Endothelial cell of umbilical vein (primary cell): Measurements from ENCODE around the gene OXNAD1. TPM values are rescaled to one million over a fixed set of nuclear protein-coding genes. Genes with fewer than 3 reads are reported as not detected.

Experiments used
- BruUV-seq: library from RNA; stranded (reverse); fragments of 400-500 nt; replicated peaks from 2 replicates; lab custom pipeline; 2021; lab: Mats Ljungman, UMichigan
- CTCF ChIA-PET: fragments of 300-600, 350-600 bp; sonication (Branson Sonifier 250); formaldehyde crosslinking; loops from one replicate; lab custom pipeline; 2021; ENCODE audit warnings: antibody characterized with exemption, inconsistent platforms; lab: Charles Lee
- POLR2A ChIA-PET: fragments of 300-600, 350-600 bp; sonication (Branson Sonifier 250); formaldehyde crosslinking; loops from one replicate; lab custom pipeline; 2021; ENCODE audit warnings: antibody characterized with exemption, inconsistent platforms; lab: Charles Lee
- DNase-seq: peaks from one replicate; pipeline ENCODE4 v3.0.0-alpha.2; 2011; ENCODE audit warnings: low read depth, low spot score
- FAIRE-seq: peaks from 2 replicates; lab custom pipeline; 2011; peaks lifted over from hg19 to GRCh38; lab: Jason Lieb, UNC
- H2AFZ ChIP-seq: 2 replicates; pipeline ENCODE4 v1.6.0; 2012; ENCODE audit warnings: low read depth, low read length, control low read depth, inconsistent platforms
- H3K27ac ChIP-seq: 2 replicates; pipeline ENCODE4 v1.5.1; 2011; ENCODE audit warnings: low read depth, mild to moderate bottlenecking, control low read depth, low read length, moderate library complexity; ENCODE audit not compliant: insufficient read depth
- H3K27me3 ChIP-seq, 2 experiments: 2 replicates each; pipeline versions ENCODE4 v1.6.0 to v1.6.1; 2011; ENCODE audit warnings: low read length in 2 of 2, mixed read lengths in 1 of 2; ENCODE audit not compliant: control insufficient read depth in 2 of 2, insufficient read depth in 2 of 2
- H3K36me3 ChIP-seq, 2 experiments: 2 replicates in 1 of 2; 3 replicates in 1 of 2; pipeline ENCODE4 v1.5.1; 2011; ENCODE audit warnings: low read length in 2 of 2, mild to moderate bottlenecking in 1 of 2, moderate library complexity in 1 of 2; ENCODE audit not compliant: control insufficient read depth in 2 of 2, insufficient read depth in 2 of 2; ENCODE audit errors: extremely low read depth in 1 of 2
- H3K4me1 ChIP-seq: 3 replicates; pipeline ENCODE4 v1.5.1; 2011; ENCODE audit warnings: mild to moderate bottlenecking, low read length; ENCODE audit not compliant: control insufficient read depth, insufficient read depth; ENCODE audit errors: extremely low read depth
- H3K4me2 ChIP-seq: 2 replicates; pipeline ENCODE4 v1.6.1; 2011; ENCODE audit warnings: low read length, control low read depth, mixed read lengths; ENCODE audit not compliant: insufficient read depth
- H3K4me3 ChIP-seq, 3 experiments: fragments of 200-600 bp in 1 of 3; sonication (generic), shearing (Covaris generic) in 1 of 3; replicated peaks in 1 of 3; 2 replicates each; pipeline ENCODE4 v1.5.1; 2011 to 2016; ENCODE audit warnings: control low read depth in 3 of 3, low read length in 3 of 3, mild to moderate bottlenecking in 2 of 3, inconsistent platforms in 1 of 3, low read depth in 1 of 3, moderate library complexity in 1 of 3; ENCODE audit not compliant: insufficient read depth in 1 of 3
- H3K79me2 ChIP-seq: 2 replicates; pipeline ENCODE4 v1.6.0; 2012; ENCODE audit warnings: low read length, inconsistent platforms; ENCODE audit not compliant: control insufficient read depth, insufficient read depth
- H3K9ac ChIP-seq: replicated peaks from 2 replicates; pipeline ENCODE3; 2011; ENCODE audit warnings: low read length, control low read depth; ENCODE audit not compliant: insufficient read depth; ENCODE audit errors: extremely low read depth
- H3K9me1 ChIP-seq: replicated peaks from 3 replicates; pipeline ENCODE4 v1.6.0; 2011; ENCODE audit warnings: mild to moderate bottlenecking, low read length; ENCODE audit not compliant: control insufficient read depth, insufficient read depth; ENCODE audit errors: extremely low read depth
- H3K9me3 ChIP-seq: replicated peaks from 2 replicates; pipeline ENCODE4 v1.5.1; 2012; ENCODE audit warnings: low read length, inconsistent platforms; ENCODE audit not compliant: control insufficient read depth, insufficient read depth
- H4K20me1 ChIP-seq: replicated peaks from 2 replicates; pipeline ENCODE3; 2011; ENCODE audit warnings: mild to moderate bottlenecking, low read length; ENCODE audit not compliant: control insufficient read depth, insufficient read depth; ENCODE audit errors: extremely low read depth
- CTCF ChIP-seq, 2 donors: IDR thresholded peaks; 1 replicate in 1 of 2; 2 replicates in 1 of 2; pipeline ENCODE4 v1.5.1; 2011; ENCODE audit warnings: low read length in 2 of 2, mild to moderate bottlenecking in 2 of 2, moderate library complexity in 2 of 2, control low read depth in 1 of 2, inconsistent platforms in 1 of 2, low read depth in 1 of 2; ENCODE audit not compliant: insufficient read depth in 1 of 2; ENCODE audit errors: extremely low read depth in 1 of 2
- EZH2 ChIP-seq: IDR thresholded peaks from 2 replicates; pipeline ENCODE4 v1.6.1; 2012; ENCODE audit warnings: borderline replicate concordance, low read depth, mild to moderate bottlenecking, moderate library complexity, low read length, inconsistent platforms; ENCODE audit not compliant: severe bottlenecking
- FOS ChIP-seq: IDR thresholded peaks from 2 replicates; pipeline ENCODE4 v1.6.1; 2011; ENCODE audit warnings: mild to moderate bottlenecking, low read length, moderate library complexity, borderline replicate concordance; ENCODE audit not compliant: insufficient read depth
- GATA2 ChIP-seq: IDR thresholded peaks from 2 replicates; pipeline ENCODE4 v1.7.0; 2011; ENCODE audit warnings: low read depth, mild to moderate bottlenecking, moderate library complexity, mixed read lengths, low read length; ENCODE audit not compliant: insufficient read length, insufficient read depth
- POLR2A ChIP-seq: IDR thresholded peaks from 2 replicates; pipeline ENCODE4 v1.6.1; 2012; ENCODE audit warnings: low read depth, mild to moderate bottlenecking, control low read depth, low read length
- POLR2AphosphoS5 ChIP-seq: IDR thresholded peaks from 2 replicates; pipeline ENCODE4 v1.6.1; 2012; ENCODE audit warnings: low read depth, mild to moderate bottlenecking, control low read depth, low read length, moderate library complexity; ENCODE audit not compliant: insufficient read depth
- dilution Hi-C: fragments of 300-500 bp; cut with MboI; formaldehyde crosslinking; loops from one replicate; pipeline ENCODE4 v1.15.0; 2019; ENCODE audit warnings: low sequenced_read_pairs; ENCODE audit not compliant: extremely low pct_ligation_motif_present
- intact Hi-C: fragments of 100-400 bp; cut with micrococcal nuclease; formaldehyde crosslinking; loops from one replicate; pipeline ENCODE4 v1.10.0; 2022
- polyA plus RNA-seq, 4 experiments: library from polyadenylated mRNA; depleted of rRNA in 3 of 4; stranded (reverse) in 3 of 4; unstranded in 1 of 4; fragments of >200 nt; gene quantifications; 2 replicates each; pipeline versions ENCODE4 v1.2.1 to v1.2.3, GENCODE V29; 2011 to 2012; ENCODE audit warnings: missing spikeins in 1 of 4
- total RNA-seq: library from RNA; stranded (reverse); gene quantifications from 2 replicates; pipeline ENCODE4 v1.2.3, GENCODE V29; 2021

Gene OXNAD1
- total and polyA plus RNA-seq, 2 donors (not counting 3 experiments of a cell fraction or from before 2014, with no cell fraction given) = 5.5 to 9.7 TPM

DNA sequence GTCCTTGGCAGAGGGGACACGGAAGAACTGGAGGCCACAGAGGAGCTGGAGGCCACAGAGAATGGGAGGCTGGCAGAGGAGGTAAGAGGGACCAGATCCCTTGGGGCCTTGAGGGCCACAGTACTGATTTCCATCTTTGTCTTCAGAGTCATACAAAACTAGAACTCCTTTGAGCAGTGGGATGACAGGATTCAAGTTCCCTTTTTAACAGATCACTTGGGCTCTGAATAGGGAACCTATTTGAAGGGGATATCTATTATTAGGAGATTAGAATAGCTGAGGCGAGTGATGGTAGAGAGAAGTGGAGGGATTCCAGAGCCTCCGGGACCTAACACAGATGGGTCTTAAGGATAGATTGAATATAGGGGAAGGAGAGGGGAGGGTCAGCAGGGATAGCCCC lies 55.7 kb downstream of the OXNAD1 start:
- H3K79me2 ChIP-seq = no peaks in the 10 kb centered on the region
- FAIRE-seq (no peak), DNase-seq (no peak)
- H3K27ac ChIP-seq = no peak overlapping the region
- H4K20me1 ChIP-seq = no peaks in the 10 kb centered on the region
- no TSS peak for BruUV-seq
- no peak overlapping the region for H2AFZ ChIP-seq
- no peak for TF ChIP-seq CTCF (IDR thresholded peaks at IDR 0.05; ENCODE audit: extremely low read depth in 1 of 2, insufficient read depth in 1 of 2, low read depth in 1 of 2, low read length in 2 of 2)
- no peak for TF ChIP-seq POLR2A
- TF ChIP-seq FOS = no peak
- TF ChIP-seq POLR2AphosphoS5 = no peak
- TF ChIP-seq GATA2 = no peak
- TF ChIP-seq EZH2 = no peak
- no peak overlapping the region for H3K9ac ChIP-seq
- H3K36me3 ChIP-seq = peaks cover 0 to 29% of the 10 kb centered on the region in 2 experiments
- H3K9me1 ChIP-seq = no peaks in the 10 kb centered on the region
- no peak overlapping the region for H3K4me2 ChIP-seq
- intact Hi-C loops (no loop called here), dilution Hi-C loops (no loop called here)
- ChIA-PET POLR2A (no interaction called here), CTCF (interaction anchor here (0.7 to 2.1 kb wide), 2 partner anchors 30 to 53 kb away, joined by 3 to 10 read pairs; no protein-coding TSS in a partner anchor)
- H3K27me3 ChIP-seq = no peaks in the 10 kb centered on the region
- no peaks in the 10 kb centered on the region for H3K9me3 ChIP-seq
- no peak overlapping the region for H3K4me3 ChIP-seq
- no peaks in the 10 kb centered on the region for H3K4me1 ChIP-seq

- no peak for DNase-seq
- TF ChIP-seq GATA2 (no peak), POLR2A (no peak), EZH2 (no peak)
- ChIA-PET POLR2A (no interaction called here), CTCF (interaction anchor here (1.0 to 2.3 kb wide), 3 partner anchors 9 to 190 kb away, joined by 3 to 9 read pairs (median 5); no protein-coding TSS in a partner anchor)
- Histone ChIP-seq H3K4me2 (no peak overlapping the region), H3K4me3 (no peak overlapping the region), H2AFZ (no peak overlapping the region), H4K20me1 (no peaks in the 10 kb centered on the region), H3K9me1 (no peaks in the 10 kb centered on the region), H3K79me2 (no peaks in the 10 kb centered on the region), H3K36me3 (peaks cover 0 to 24% of the 10 kb centered on the region in 2 experiments), H3K27ac (no peak overlapping the region), H3K4me1 (no peaks in the 10 kb centered on the region), H3K9me3 (no peaks in the 10 kb centered on the region), H3K27me3 (no peaks in the 10 kb centered on the region), H3K9ac (no peak overlapping the region)
- no peak for FAIRE-seq
- intact Hi-C loops (no loop called here), dilution Hi-C loops (no loop called here)
- BruUV-seq = no TSS peak
These were observed 57.2 kb downstream of the OXNAD1 start for GRCh38 chr3:16322189-16322588.
